ENCODE data around the gene CD2.

DNA sequence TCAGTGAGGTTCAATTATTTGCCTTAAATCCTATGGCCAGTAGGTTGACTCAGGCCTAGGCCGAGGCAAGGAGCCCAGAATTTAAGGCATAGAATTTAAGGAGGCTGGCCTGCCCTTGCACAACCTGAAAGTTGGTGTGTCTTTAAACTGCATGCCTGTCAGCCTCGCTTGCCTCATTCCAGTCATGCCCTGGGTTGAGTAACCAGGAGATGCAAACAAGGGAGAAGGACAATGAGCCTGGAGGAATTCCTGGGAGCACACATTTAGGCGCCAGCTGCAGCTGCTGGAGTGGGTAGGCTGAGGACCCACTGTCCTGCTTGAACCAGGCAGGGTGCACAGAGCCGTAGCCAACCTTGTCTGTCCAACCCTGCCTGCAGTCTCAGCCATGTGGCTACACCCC is 11.7 kb downstream of the CD2 start:
- TF ChIP-seq, protein P1, sequence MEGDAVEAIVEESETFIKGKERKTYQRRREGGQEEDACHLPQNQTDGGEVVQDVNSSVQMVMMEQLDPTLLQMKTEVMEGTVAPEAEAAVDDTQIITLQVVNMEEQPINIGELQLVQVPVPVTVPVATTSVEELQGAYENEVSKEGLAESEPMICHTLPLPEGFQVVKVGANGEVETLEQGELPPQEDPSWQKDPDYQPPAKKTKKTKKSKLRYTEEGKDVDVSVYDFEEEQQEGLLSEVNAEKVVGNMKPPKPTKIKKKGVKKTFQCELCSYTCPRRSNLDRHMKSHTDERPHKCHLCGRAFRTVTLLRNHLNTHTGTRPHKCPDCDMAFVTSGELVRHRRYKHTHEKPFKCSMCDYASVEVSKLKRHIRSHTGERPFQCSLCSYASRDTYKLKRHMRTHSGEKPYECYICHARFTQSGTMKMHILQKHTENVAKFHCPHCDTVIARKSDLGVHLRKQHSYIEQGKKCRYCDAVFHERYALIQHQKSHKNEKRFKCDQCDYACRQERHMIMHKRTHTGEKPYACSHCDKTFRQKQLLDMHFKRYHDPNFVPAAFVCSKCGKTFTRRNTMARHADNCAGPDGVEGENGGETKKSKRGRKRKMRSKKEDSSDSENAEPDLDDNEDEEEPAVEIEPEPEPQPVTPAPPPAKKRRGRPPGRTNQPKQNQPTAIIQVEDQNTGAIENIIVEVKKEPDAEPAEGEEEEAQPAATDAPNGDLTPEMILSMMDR (IDR thresholded peaks at IDR 0.05; ENCODE audit: extremely low read depth in 1 of 2, insufficient read depth in 1 of 2, low read depth in 1 of 2, low read length in 2 of 2), result no peak
- TF ChIP-seq POLR2A (IDR thresholded peaks at IDR 0.05; ENCODE audit: low read depth, low read length), result no peak
- TF ChIP-seq JUN (IDR thresholded peaks at IDR 0.05; ENCODE audit: borderline replicate concordance, insufficient read depth, insufficient read length, low read depth), result no peak
- TF ChIP-seq GATA2 (IDR thresholded peaks at IDR 0.05; ENCODE audit: insufficient read depth, insufficient read length, low read depth, low read length), result no peak
- TF ChIP-seq POLR2AphosphoS5 (IDR thresholded peaks at IDR 0.05; ENCODE audit: insufficient read depth, low read depth, low read length), result no peak
- TF ChIP-seq MYC (IDR thresholded peaks at IDR 0.05; ENCODE audit: low read depth, low read length), result no peak
- TF ChIP-seq FOS (IDR thresholded peaks at IDR 0.05; ENCODE audit: borderline replicate concordance, insufficient read depth, low read length), result no peak
- no peak for TF ChIP-seq EZH2 (IDR thresholded peaks at IDR 0.05; ENCODE audit: borderline replicate concordance, low read depth, low read length, severe bottlenecking)
